HG03378 (cell line): ENCODE data around the gene IGSF22.

Experiments
- ATAC-seq: cut with Tn5 transposase; IDR thresholded peaks from one replicate; pipeline ENCODE4 v1.9.1; 2021; ENCODE audit warnings: mild to moderate bottlenecking, moderate library complexity; ENCODE audit not compliant: unreplicated experiment

IGSF22 gene

GRCh38 chr11:18714443-18714780 lies 11.6 kb downstream of the IGSF22 start:
- ATAC-seq = no peak

GRCh38 chr11:18713646-18714442 lies 12.1 kb downstream of the IGSF22 start:
- ATAC-seq = no peak

DNA sequence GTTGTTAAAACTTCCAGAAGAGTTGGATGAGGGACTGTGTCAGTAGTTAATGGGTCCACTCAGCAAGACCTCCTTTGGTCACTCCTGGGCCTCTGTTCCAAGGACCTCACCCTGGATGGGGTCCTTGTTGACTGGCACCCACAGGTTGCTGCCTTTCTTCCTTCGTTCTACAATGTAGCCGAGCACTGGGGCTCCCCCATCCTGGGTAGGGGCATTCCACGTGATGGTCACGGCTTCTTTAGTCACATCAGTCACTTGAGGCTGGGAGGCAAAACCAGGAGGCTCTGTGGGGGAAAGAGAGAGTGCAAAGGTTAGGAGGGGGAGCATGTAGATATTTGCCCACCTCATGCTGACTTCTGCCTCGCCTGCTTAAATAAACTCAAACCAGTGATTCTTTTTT lies 15.4 kb downstream of the IGSF22 start:
- ATAC-seq = no peak

- no peak for ATAC-seq
Measured at GRCh38 chr11:18709414-18709813, 16.6 kb downstream of the IGSF22 start.

- ATAC-seq = no peak
Measured at GRCh38 chr11:18707811-18708340, 18.1 kb downstream of the IGSF22 start.

- ATAC-seq = peak; percentile 55
Measured at GRCh38 chr11:18706330-18707243, 19.4 kb downstream of the IGSF22 start.

- no peak for ATAC-seq
Measured at GRCh38 chr11:18705651-18706281, 20.2 kb downstream of the IGSF22 start.

GRCh38 chr11:18704698-18705097 lies 21.3 kb downstream of the IGSF22 start:
- ATAC-seq = no peak

DNA sequence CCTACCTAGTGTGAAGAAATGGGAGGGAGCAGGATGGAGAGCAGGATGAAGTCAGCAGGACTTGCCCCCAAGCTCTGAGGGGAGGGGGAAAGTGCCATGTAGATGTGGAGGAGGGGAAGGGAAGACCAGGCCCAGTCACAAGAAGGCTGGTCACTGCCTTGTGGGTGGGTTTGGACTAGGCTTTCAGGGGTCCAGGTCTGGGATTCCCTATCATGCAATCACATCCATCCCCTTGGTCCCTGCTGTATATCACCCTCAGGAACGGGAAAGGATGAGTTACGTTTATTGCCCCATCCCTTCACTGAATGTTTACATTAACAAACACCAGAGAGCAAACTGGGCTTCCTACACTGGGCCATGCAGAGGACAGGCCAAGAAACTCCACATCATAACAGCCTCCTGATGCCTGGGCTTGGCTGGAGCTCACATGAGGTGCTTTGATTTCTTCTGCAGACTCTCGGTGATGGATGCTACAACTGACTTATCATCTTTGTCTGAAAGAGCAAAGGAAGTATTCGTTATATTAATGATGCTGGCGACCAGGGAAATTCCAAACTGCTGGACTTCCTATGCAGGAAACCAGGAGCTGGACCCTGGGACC lies 21.8 kb downstream of the IGSF22 start:
- ATAC-seq = no peak

- ATAC-seq = no peak
Measured at GRCh38 chr11:18703001-18703763, 22.8 kb downstream of the IGSF22 start.

GRCh38 chr11:18701614-18702216 lies 24.3 kb downstream of the IGSF22 start:
- no peak for ATAC-seq

GRCh38 chr11:18700872-18701271 lies 25.1 kb downstream of the IGSF22 start:
- ATAC-seq = no peak

- ATAC-seq = no peak
Measured at GRCh38 chr11:18700375-18700774, 25.6 kb downstream of the IGSF22 start.

- no peak for ATAC-seq
Measured at GRCh38 chr11:18699848-18700261, 26.1 kb downstream of the IGSF22 start.

DNA sequence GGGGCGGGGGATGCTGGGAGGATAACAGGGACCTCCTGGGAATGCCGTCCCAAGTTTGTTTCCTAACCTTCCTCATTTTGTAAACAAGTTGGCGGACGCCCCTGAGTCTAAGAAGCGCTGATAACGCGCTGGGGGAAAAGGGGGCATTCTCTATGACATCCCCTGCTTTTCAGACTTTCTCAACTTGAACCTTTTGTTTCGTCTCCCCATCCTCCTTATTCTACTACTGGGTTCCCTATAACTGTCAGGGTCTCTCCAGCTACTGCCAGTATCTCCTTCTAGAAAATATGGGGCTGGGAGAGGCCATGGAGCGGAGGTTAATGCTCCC lies 26.8 kb downstream of the IGSF22 start:
- no peak for ATAC-seq

GRCh38 chr11:18698341-18699268 lies 27.4 kb downstream of the IGSF22 start, which contains the start of gene TMEM86A:
TSS of gene TMEM86A (plus strand) at chr11:18698779. CDS start at chr11:18698887, 108 bp downstream.
- ATAC-seq = peak; percentile 80

DNA sequence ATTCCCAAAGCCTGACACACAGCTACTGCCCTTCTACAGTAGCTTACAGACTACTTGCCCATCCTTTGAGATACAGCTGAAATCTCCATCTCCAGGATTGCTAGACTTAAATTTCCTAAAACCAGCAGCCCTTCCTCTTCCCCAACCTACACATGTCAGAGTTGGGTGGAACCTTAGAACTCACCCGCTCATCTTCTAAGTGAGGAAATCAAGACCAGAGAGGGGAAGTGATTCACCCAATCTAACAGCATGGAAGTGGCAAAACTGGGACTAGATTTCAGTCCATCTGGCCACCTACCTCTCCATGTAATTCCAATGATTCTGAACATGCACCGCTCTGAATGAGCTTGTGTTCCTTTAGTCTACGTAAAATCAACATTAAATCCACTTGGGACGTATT lies 28.4 kb downstream of the IGSF22 start:
- no peak for ATAC-seq

- ATAC-seq = no peak
Measured at GRCh38 chr11:18696638-18697225, 29.3 kb downstream of the IGSF22 start.
